BLaER1 treated with 17β-estradiol and CSF1 and Interleukin-3, amounts not matched to agents 10 nM and 100 nM (cell line): Measurements from ENCODE around the gene C1QC.

Experiments
- H3K27ac ChIP-seq, 11 experiments: shearing (Covaris generic); formaldehyde crosslinking; 2 replicates each; pipeline ENCODE4 v1.8.1; 2022
- H3K27me3 ChIP-seq, 11 experiments: shearing (Covaris generic); formaldehyde crosslinking; 2 replicates each; pipeline ENCODE4 v1.8.1; 2022
- H3K36me3 ChIP-seq, 11 experiments: shearing (Covaris generic); formaldehyde crosslinking; 2 replicates each; pipeline ENCODE4 v1.8.1; 2022
- H3K4me1 ChIP-seq, 10 experiments: shearing (Covaris generic); formaldehyde crosslinking; 2 replicates each; pipeline ENCODE4 v1.8.1; 2022
- H3K4me2 ChIP-seq, 11 experiments: shearing (Covaris generic); formaldehyde crosslinking; 2 replicates each; pipeline ENCODE4 v1.8.1; 2022
- H3K4me3 ChIP-seq, 10 experiments: shearing (Covaris generic); formaldehyde crosslinking; 2 replicates each; pipeline ENCODE4 v1.8.1; 2022
- H3K9ac ChIP-seq, 11 experiments: shearing (Covaris generic); formaldehyde crosslinking; 2 replicates each; pipeline ENCODE4 v1.8.1; 2022
- H3K9me3 ChIP-seq, 11 experiments: shearing (Covaris generic); formaldehyde crosslinking; replicated peaks in 1 of 11; 2 replicates each; pipeline ENCODE4 v1.8.1; 2022
- H4K20me1 ChIP-seq, 11 experiments: shearing (Covaris generic); formaldehyde crosslinking; 2 replicates each; pipeline ENCODE4 v1.8.1; 2022
- Cebpa-rat ChIP-seq, 11 experiments: shearing (Covaris generic); IDR thresholded peaks; 2 replicates each; pipeline ENCODE4 v1.8.1; 2022

The C1QC gene

DNA sequence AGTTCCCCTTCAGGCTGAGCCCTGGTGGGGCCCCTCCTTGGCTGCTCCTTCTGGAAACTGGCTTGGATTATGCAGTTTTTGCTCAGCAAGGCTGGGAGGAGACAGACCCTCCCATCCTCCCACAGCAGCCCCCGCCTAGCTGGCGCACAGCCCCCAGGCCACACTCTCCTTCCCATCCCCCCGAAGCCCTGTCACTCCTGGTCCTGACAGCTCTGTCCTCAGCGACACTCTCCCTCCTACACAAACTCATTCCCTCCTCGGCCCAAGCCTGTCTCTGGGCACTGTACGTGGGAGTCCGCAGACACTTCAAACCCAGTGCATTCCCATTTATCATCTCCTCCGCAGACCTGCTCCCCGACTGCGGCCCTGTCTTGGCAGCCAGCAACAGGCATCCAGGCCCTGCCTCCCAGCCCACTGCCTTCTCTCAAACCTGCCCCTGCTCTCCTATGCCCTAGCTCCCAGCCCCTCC lies 42.2 kb downstream of the C1QC start:
- no peak for TF ChIP-seq Cebpa-rat (IDR thresholded peaks at IDR 0.05)
- Histone ChIP-seq H3K9me3 (no peaks in the 10 kb centered on the region), H3K4me2 (no peak overlapping the region), H3K4me1 (peaks cover 0 to 5% (median 0%) of the 10 kb centered on the region in 10 experiments; a peak in 1 of 20 replicates), H3K9ac (no peak overlapping the region), H3K27ac (no peak overlapping the region), H3K27me3 (no peaks in the 10 kb centered on the region), H3K4me3 (no peak overlapping the region), H3K36me3 (no peaks in the 10 kb centered on the region), H4K20me1 (0 out of 22 replicates have a peak, but pooled peaks cover 0 to 20% (median 0%) of the 10 kb centered on the region in 11 experiments)

DNA sequence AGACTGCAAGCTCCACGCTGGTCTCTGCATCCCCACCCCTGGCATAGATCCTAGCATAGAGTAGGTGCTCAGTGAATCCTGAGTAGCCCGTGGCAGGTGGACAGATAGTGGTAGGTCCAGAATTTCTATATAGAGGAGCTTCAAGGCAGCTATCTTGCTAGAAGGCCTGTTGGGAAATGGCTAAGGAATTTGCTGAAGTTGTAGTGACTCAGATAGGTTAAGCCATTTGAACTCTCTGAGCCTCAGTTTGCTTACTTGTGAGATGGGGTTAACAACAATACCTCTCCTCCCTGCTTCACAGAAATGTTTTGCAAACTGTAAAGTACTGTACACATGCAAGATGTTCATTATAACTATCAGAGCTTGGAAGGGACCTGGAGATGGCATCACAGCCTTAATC lies 43.8 kb downstream of the C1QC start:
- Histone ChIP-seq H4K20me1 (0 out of 22 replicates have a peak, but pooled peaks cover 0 to 19% (median 0%) of the 10 kb centered on the region in 11 experiments), H3K36me3 (no peaks in the 10 kb centered on the region), H3K27ac (no peak overlapping the region), H3K9ac (no peak overlapping the region), H3K27me3 (no peaks in the 10 kb centered on the region), H3K4me1 (peaks cover 0 to 5% (median 0%) of the 10 kb centered on the region in 10 experiments; a peak in 1 of 20 replicates), H3K9me3 (no peaks in the 10 kb centered on the region), H3K4me2 (no peak overlapping the region), H3K4me3 (no peak overlapping the region)
- no peak for TF ChIP-seq Cebpa-rat (IDR thresholded peaks at IDR 0.05)

DNA sequence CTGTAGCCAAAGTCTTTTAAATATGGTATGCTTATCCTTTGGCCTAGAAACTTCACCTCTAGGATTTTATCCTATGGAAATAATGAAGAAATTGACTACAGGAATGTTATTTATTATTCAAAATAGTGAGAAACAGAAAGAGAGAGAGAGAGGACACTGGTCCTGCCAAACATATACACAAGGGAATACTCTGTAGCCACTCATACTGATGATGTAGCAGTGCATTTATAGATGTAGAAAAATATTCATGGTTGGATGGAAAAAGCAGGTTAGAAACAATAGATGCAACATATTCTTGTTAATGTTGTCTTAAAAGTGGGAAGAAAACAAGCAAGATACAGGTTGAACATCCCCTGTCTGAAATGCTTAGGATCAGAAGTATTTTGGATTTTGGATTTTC lies 45.0 kb downstream of the C1QC start:
- H3K27me3 ChIP-seq, result no peaks in the 10 kb centered on the region
- no peaks in the 10 kb centered on the region for H3K9me3 ChIP-seq
- 0 out of 22 replicates have a peak, but pooled peaks cover 0 to 16% (median 0%) of the 10 kb centered on the region in 11 experiments for H4K20me1 ChIP-seq
- no peaks in the 10 kb centered on the region for H3K36me3 ChIP-seq
- H3K4me1 ChIP-seq, result peaks cover 0 to 5% (median 0%) of the 10 kb centered on the region in 10 experiments; a peak in 1 of 20 replicates
- no peak overlapping the region for H3K27ac ChIP-seq
- TF ChIP-seq Cebpa-rat (IDR thresholded peaks at IDR 0.05), result no peak
- no peak overlapping the region for H3K4me3 ChIP-seq
- no peak overlapping the region for H3K9ac ChIP-seq
- no peak overlapping the region for H3K4me2 ChIP-seq

DNA sequence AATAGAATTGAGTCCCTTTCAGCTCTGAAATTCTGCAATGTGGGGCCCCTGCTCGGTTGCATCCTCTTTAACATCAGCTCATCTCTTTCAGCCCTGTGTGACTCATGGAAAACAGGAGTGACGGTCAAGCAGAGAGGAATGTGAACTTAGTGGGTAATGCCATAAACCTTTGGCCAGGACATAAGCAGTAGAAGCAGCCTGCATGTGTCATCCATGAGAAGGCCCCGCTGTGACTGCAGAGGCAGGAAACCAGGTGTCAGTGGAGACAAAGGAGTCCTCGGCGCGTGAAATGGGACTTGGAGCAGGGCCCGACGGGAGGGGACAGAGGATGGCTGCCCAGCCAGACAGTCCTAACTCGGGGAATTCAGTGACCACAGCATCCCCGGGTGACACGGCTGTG lies 46.1 kb downstream of the C1QC start:
- H3K9me3 ChIP-seq, result no peaks in the 10 kb centered on the region
- peaks cover 0 to 5% (median 0%) of the 10 kb centered on the region in 10 experiments; a peak in 1 of 20 replicates for H3K4me1 ChIP-seq
- H3K4me3 ChIP-seq, result no peak overlapping the region
- no peaks in the 10 kb centered on the region for H3K36me3 ChIP-seq
- H3K9ac ChIP-seq, result no peak overlapping the region
- no peaks in the 10 kb centered on the region for H3K27me3 ChIP-seq
- no peak overlapping the region for H3K4me2 ChIP-seq
- TF ChIP-seq Cebpa-rat (IDR thresholded peaks at IDR 0.05), result no peak
- H4K20me1 ChIP-seq, result 0 out of 22 replicates have a peak, but pooled peaks cover 0 to 14% (median 0%) of the 10 kb centered on the region in 11 experiments
- H3K27ac ChIP-seq, result no peak overlapping the region

DNA sequence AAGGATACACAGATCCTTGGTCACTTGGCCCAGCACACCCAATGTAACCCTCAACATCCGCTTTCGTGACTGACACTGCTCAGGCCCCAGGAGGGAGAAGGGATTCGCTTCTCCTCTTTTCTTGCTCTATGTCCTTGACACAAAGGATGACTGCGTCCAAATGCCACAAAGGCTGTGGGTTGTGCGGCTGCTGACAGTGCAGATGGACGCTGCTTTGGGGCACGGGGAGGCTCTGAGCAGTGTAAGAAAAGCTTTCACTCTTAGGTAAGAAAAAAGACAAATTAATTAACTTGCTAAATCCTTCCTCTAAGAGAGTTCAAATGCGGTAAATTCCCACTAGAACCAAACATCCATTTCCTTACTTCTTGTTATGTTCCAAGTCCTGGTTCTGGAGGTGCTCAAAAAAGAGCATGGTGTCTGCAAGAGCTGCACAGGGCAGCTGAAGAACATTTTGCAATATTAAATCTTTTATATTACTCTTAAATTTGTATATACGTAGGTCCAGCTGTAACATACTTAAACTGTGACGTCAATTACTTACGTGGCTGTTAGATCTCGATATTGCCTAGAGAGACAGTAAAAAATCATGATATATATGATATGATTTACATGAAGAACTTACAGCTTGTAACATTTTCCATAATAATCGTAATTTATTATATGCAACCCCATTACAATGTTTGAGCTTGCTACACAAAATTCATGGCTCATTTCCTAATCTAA lies 47.8 kb downstream of the C1QC start:
- Histone ChIP-seq H3K4me1 (peaks cover 0 to 5% (median 0%) of the 10 kb centered on the region in 10 experiments; a peak in 1 of 20 replicates), H3K27ac (no peak overlapping the region), H3K9me3 (no peaks in the 10 kb centered on the region), H3K4me2 (no peak overlapping the region), H4K20me1 (no peaks in the 10 kb centered on the region), H3K9ac (no peak overlapping the region), H3K36me3 (no peaks in the 10 kb centered on the region), H3K27me3 (no peaks in the 10 kb centered on the region), H3K4me3 (no peak overlapping the region)
- no peak for TF ChIP-seq Cebpa-rat (IDR thresholded peaks at IDR 0.05)

DNA sequence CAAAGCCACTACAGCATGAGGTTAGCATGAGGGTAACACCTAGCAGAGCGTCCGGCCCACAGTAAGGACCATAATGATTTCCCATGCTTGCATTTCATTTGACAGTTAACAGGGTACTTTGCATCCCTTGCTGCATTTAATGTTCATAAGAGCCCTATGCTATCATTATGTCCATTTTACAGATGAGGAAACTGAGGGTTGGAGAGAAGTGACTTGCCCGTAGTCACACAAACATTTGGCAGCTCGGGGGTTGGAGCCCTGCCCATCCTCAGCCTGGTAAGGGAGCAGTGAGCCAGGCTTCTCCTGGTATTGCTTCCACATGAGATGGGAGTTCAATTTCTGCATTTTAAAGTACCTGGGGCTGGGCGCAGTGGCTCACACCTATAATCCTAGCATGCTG lies 50.7 kb downstream of the C1QC start:
- TF ChIP-seq Cebpa-rat (IDR thresholded peaks at IDR 0.05), result no peak
- Histone ChIP-seq H3K27ac (no peak overlapping the region), H3K4me1 (no peaks in the 10 kb centered on the region), H3K9me3 (no peaks in the 10 kb centered on the region), H3K27me3 (no peaks in the 10 kb centered on the region), H3K4me2 (no peak overlapping the region), H4K20me1 (no peaks in the 10 kb centered on the region), H3K4me3 (no peak overlapping the region), H3K36me3 (no peaks in the 10 kb centered on the region), H3K9ac (no peak overlapping the region)

DNA sequence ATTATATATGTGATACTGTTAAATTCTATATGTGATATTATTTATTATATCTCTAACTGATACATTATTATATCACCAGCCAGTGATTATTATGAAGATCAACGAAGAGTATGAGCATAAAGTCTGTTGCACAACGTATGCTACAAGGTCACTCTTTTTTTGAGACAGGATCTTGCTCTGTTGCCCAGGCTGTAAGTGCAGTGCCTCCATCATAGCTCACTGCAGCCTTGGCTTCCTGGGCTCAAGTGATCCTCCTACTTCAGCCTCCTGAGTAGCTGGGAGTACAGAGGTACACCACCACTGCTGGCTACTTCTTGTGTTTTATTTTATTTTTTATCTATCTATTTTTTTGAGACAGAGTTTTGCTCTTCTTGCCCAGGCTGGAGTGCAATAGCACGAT lies 53.2 kb downstream of the C1QC start:
- no peak overlapping the region for H3K9ac ChIP-seq
- no peaks in the 10 kb centered on the region for H3K27me3 ChIP-seq
- no peak for TF ChIP-seq Cebpa-rat (IDR thresholded peaks at IDR 0.05)

More for the DNA sequence above, 53.2 kb downstream of the C1QC start:
- Histone ChIP-seq H3K4me2 (no peak overlapping the region), H3K9me3 (no peaks in the 10 kb centered on the region), H3K27ac (no peak overlapping the region), H3K4me1 (no peaks in the 10 kb centered on the region), H3K36me3 (no peaks in the 10 kb centered on the region), H3K4me3 (no peak overlapping the region), H4K20me1 (no peaks in the 10 kb centered on the region; a peak in 1 of 22 replicates)
